Suppressor macrophage treated with lipopolysaccharide for 4 hours (primary cell): ENCODE data around the gene GPR158.
A peak's percentile ranks its signal among the peaks of the same experiment; 100 is the strongest.

Experiments
- DNase-seq: peaks from one replicate; pipeline ENCODE4 v3.0.0-alpha.2; 2020

The GPR158 gene

GRCh38 chr10:25198151-25198550, 23.4 kb downstream of the GPR158 start:
- no peak for DNase-seq

- DNase-seq = no peak
These were observed 32.1 kb downstream of the GPR158 start for GRCh38 chr10:25206693-25207414.

GRCh38 chr10:25209618-25210017, 34.8 kb downstream of the GPR158 start:
- no peak for DNase-seq

GRCh38 chr10:25210265-25210664, 35.5 kb downstream of the GPR158 start:
- DNase-seq = no peak

GRCh38 chr10:25220156-25220555, 45.4 kb downstream of the GPR158 start:
- DNase-seq = no peak

GRCh38 chr10:25222085-25222660, 47.4 kb downstream of the GPR158 start:
- DNase-seq = no peak

- peak; percentile 17 for DNase-seq
These were observed 52.2 kb downstream of the GPR158 start for GRCh38 chr10:25226775-25227682.

GRCh38 chr10:25231751-25232150, 57.0 kb downstream of the GPR158 start:
- no peak for DNase-seq

GRCh38 chr10:25232204-25232603, 57.4 kb downstream of the GPR158 start:
- no peak for DNase-seq

GRCh38 chr10:25245165-25245564, 70.4 kb downstream of the GPR158 start:
- no peak for DNase-seq

- DNase-seq = no peak
These were observed 82.8 kb downstream of the GPR158 start for GRCh38 chr10:25257646-25258045.

- DNase-seq = no peak
These were observed 86.3 kb downstream of the GPR158 start for GRCh38 chr10:25261110-25261509.

- DNase-seq = no peak
These were observed 86.8 kb downstream of the GPR158 start for GRCh38 chr10:25261558-25261957.

- no peak for DNase-seq
These were observed 89.1 kb downstream of the GPR158 start for GRCh38 chr10:25263931-25264330.

GRCh38 chr10:25278180-25278579, 103.4 kb downstream of the GPR158 start:
- no peak for DNase-seq

- DNase-seq = no peak
These were observed 105.3 kb downstream of the GPR158 start for GRCh38 chr10:25280076-25280475.

GRCh38 chr10:25280573-25280972, 105.8 kb downstream of the GPR158 start:
- DNase-seq = no peak

- no peak for DNase-seq
These were observed 111.0 kb downstream of the GPR158 start for GRCh38 chr10:25285809-25286208.

GRCh38 chr10:25288181-25288580, 113.4 kb downstream of the GPR158 start:
- DNase-seq = no peak

- DNase-seq = no peak
These were observed 119.5 kb downstream of the GPR158 start for GRCh38 chr10:25294032-25294926.

GRCh38 chr10:25296324-25296723, 121.5 kb downstream of the GPR158 start:
- no peak for DNase-seq

- DNase-seq = no peak
These were observed 122.7 kb downstream of the GPR158 start for GRCh38 chr10:25297466-25297865.

- DNase-seq = no peak
These were observed 125.3 kb downstream of the GPR158 start for GRCh38 chr10:25300073-25300472.
